HEK293T (cell line): Measurements from ENCODE around the gene LIPE.

Experiments used
- FOXM1 ChIP-seq: fragments of 450-650 bp; IDR thresholded peaks from 2 replicates; pipeline ENCODE4 v1.6.1; 2017; ENCODE audit warnings: mild to moderate bottlenecking, borderline replicate concordance
- HDGF ChIP-seq: fragments of 450-650 bp; IDR thresholded peaks from 2 replicates; pipeline ENCODE4 v1.6.1; 2017; ENCODE audit warnings: antibody characterized with exemption, borderline replicate concordance

DNA sequence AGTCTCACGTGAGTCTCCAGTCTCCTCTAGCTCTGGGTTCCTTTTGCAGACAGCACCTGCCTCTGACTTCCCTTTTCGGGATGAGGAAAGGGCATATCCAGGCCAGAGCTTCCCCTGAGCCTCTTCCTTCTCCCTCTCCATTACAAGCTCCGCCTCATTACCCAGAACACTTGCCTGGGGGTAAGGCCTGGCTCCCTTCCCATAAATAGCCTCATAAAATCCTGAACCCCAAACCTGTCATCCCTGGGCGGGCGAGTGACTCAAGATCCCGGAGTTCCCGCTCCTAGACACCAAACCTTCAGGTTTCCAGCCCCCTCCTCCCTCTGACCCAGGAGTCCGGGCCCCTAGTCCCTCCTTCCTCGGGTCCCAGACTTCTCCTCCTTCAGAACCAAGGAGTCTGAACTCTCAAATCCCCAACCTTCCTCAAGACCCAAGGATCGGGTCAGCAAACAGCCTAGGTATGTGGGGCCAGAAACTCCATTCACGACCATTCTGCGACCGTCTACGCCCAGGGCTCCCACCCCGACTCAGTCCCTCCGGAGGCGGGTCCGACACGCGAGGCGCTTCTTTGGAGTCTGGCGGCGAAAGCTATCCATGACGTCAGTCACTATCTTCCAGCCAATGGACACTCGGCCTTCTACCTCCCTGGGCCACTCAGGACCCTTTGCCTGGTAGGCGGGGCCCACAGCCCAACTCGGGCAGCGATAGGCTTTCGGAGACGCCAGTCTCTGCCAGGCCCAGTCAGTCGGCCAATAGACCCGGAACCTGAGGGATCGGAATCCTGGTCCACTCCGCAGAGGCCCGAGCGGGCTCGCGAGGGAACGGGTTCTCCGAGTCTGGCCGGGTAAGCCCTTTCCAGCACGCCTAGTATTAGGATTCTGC lies 30.6 kb downstream of the LIPE start:
- TF ChIP-seq FOXM1, result no peak
- TF ChIP-seq HDGF, result no peak
